NB4 (cell line): ENCODE results near the gene DUS3L.
"Not testable (repeated sequence)": the region's sequence is repeated elsewhere in the genome, so short reads cannot be mapped to it uniquely, and the experiment has no call there.

Experiments
- DNase-seq: peaks from one replicate; pipeline ENCODE4 v3.0.0; 2010; ENCODE audit warnings: low read depth
- H3K4me3 ChIP-seq: one replicate; pipeline ENCODE4 v1.5.1; 2011; ENCODE audit warnings: mild to moderate bottlenecking, low read depth, low read length, moderate library complexity
- MYC ChIP-seq: IDR thresholded peaks from 2 replicates; pipeline ENCODE4 v1.6.1; 2011; ENCODE audit warnings: low read depth, low read length
- POLR2A ChIP-seq: IDR thresholded peaks from 2 replicates; pipeline ENCODE4 v1.6.1; 2011; ENCODE audit warnings: mild to moderate bottlenecking; ENCODE audit not compliant: insufficient read length; ENCODE audit errors: extremely low read depth
- TF ChIP-seq, protein P1 (sequence below): IDR thresholded peaks from one replicate; pipeline ENCODE4 v1.5.1; 2012; ENCODE audit warnings: low read depth, low read length
- TF ChIP-seq, protein P2 (sequence below): IDR thresholded peaks from 2 replicates; pipeline ENCODE4 v1.6.1; 2011; ENCODE audit warnings: low read depth, low read length

Gene DUS3L

DNA sequence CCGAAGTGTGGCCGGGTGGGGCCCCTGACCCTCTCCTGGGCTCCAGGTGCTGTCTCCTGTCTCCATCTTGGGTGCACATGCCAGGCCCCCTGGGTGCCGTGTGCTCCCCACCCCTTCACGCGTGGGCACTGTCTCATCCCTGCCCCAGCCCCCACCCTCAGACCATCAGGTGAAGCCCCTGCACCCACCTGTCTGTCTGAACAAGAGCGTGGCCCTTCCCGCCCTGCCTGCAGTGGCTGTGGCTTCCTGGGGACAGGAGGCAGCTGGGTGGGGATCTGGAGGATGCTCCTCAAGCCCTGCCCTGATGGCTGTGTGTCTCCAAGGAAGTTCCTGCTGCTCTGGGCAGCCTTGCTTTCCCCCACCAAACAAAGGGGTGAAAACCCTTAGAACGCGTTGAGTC is 8.6 kb downstream of the DUS3L start:
- DNase-seq, result no peak
- H3K4me3 ChIP-seq, result no peak overlapping the region
- TF ChIP-seq, protein P1, sequence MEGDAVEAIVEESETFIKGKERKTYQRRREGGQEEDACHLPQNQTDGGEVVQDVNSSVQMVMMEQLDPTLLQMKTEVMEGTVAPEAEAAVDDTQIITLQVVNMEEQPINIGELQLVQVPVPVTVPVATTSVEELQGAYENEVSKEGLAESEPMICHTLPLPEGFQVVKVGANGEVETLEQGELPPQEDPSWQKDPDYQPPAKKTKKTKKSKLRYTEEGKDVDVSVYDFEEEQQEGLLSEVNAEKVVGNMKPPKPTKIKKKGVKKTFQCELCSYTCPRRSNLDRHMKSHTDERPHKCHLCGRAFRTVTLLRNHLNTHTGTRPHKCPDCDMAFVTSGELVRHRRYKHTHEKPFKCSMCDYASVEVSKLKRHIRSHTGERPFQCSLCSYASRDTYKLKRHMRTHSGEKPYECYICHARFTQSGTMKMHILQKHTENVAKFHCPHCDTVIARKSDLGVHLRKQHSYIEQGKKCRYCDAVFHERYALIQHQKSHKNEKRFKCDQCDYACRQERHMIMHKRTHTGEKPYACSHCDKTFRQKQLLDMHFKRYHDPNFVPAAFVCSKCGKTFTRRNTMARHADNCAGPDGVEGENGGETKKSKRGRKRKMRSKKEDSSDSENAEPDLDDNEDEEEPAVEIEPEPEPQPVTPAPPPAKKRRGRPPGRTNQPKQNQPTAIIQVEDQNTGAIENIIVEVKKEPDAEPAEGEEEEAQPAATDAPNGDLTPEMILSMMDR, result no peak
- TF ChIP-seq, protein P2, sequence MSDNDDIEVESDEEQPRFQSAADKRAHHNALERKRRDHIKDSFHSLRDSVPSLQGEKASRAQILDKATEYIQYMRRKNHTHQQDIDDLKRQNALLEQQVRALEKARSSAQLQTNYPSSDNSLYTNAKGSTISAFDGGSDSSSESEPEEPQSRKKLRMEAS, result no peak
- TF ChIP-seq POLR2A (no peak), MYC (no peak)

DNA sequence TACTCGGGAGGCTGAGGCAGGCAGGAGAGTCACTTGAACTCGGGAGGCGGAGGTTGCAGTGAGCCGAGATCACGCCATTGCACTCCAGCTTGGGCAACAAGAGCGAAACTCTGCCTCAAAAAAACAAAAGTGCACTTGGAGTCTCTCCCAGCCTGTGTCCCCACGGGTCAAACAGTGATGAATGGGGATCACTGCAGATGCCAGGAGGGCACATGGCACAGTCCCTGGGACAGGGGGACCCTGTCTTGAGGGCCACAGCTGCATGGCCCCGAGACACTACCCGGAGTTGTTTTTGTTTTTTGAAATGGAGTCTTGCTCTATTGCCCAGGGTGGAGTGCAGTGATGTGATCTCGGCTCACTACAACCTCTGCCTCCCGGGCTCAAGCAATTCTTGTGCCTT is 10.0 kb downstream of the DUS3L start:
- DNase-seq, H3K4me3 ChIP-seq: not testable (repeated sequence)

DNA sequence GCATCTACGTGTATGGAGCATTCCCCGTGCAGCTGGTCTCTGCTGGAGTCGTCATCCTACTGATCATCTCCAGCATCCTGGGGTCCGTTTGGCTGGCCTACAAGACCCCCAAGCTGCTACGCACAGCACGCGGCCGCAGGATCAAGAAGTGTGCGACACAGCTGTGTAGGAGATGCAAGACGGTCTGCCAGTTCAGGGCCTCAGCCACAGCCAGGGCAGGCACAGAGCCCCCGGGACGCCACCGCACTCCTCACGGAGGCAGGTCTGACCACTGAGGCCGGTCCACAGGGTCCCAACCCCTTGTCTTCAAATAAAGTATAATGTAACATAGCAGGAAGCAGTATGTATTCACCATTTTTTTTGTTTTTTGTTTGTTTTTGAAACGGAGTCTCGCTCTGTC is 12.6 kb downstream of the DUS3L start:
- no peak overlapping the region for H3K4me3 ChIP-seq
- DNase-seq, result no peak
- TF ChIP-seq MYC (no peak), POLR2A (no peak)
- TF ChIP-seq, protein P1, result no peak
- TF ChIP-seq, protein P2, result no peak

DNA sequence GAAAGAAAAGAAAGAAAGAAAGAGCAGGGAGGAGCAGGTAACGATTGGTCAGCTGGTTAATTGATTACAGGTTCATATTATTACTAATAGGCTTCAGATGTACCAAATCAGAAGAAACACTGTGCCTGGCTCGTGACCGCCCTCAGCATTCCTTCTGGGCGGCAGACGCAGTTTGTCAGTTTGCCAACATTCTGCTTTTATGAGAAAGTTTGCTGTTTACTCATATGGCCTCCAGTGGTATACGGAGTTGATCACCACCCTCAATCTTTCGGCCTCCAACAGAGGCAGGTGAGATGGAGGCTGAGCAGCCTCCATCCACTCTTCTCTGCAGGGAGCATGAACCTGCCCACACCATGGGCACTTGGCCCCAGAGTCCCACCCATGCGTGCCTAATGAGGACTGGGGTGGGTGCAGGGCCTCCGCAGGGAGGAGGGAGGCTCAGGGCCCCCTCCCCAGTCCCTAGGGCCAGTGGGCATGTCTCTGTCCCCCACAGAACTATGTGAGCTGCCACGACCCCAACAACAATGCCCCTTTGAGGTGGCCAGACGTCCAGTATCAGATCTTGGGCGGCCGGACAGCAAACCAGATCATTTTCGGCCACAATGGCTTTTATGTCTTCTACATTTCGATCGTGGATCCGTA is 15.2 kb downstream of the DUS3L start:
- no peak for DNase-seq
- no peak for TF ChIP-seq POLR2A
- TF ChIP-seq, protein P1, result no peak
- TF ChIP-seq, protein P2, result no peak
- TF ChIP-seq MYC, result no peak
- H3K4me3 ChIP-seq, result no peak overlapping the region

- TF ChIP-seq, protein P1, result no peak
- TF ChIP-seq POLR2A (no peak), MYC (no peak)
- TF ChIP-seq, protein P2, result no peak
- no peak for DNase-seq
- H3K4me3 ChIP-seq, result no peak overlapping the region
Observed at GRCh38 chr19:5774921-5775320, 16.0 kb downstream of the DUS3L start.

- TF ChIP-seq, protein P1, result no peak
- TF ChIP-seq POLR2A (no peak), MYC (no peak)
- TF ChIP-seq, protein P2, result no peak
- no peak for DNase-seq
- no peak overlapping the region for H3K4me3 ChIP-seq
Observed at GRCh38 chr19:5773276-5773675, 17.7 kb downstream of the DUS3L start.
